H9 (cell line): Measurements from ENCODE around the gene MPL. TPM values are rescaled to one million over a fixed set of nuclear protein-coding genes. Genes with fewer than 3 reads are reported as not detected.

Experiments
- DNase-seq: peaks from one replicate; pipeline ENCODE4 v3.0.0-alpha.2; 2017
- H2AFZ ChIP-seq: one replicate; pipeline ENCODE4 v1.6.1; 2013; ENCODE audit warnings: mild to moderate bottlenecking, low read length, control low read depth, moderate library complexity
- H2AK5ac ChIP-seq: 2 replicates; pipeline ENCODE4 v1.6.1; 2013; ENCODE audit warnings: low read length, control low read depth, mixed read lengths; ENCODE audit not compliant: insufficient read length
- H2BK120ac ChIP-seq: one replicate; pipeline ENCODE4 v1.6.1; 2013; ENCODE audit warnings: low read depth, mild to moderate bottlenecking, low read length, control low read depth, inconsistent platforms; ENCODE audit not compliant: poor library complexity, severe bottlenecking
- H2BK12ac ChIP-seq: 2 replicates; pipeline ENCODE4 v1.6.1; 2013; ENCODE audit warnings: low read length, control low read depth, mixed read lengths, low read depth; ENCODE audit not compliant: insufficient read length
- H2BK15ac ChIP-seq: 2 replicates; pipeline ENCODE4 v1.6.1; 2013; ENCODE audit warnings: low read depth, low read length, control low read depth
- H2BK20ac ChIP-seq: one replicate; pipeline ENCODE4 v1.6.1; 2013; ENCODE audit warnings: low read depth, mild to moderate bottlenecking, low read length, control low read depth, inconsistent platforms; ENCODE audit not compliant: poor library complexity, severe bottlenecking
- H2BK5ac ChIP-seq: 2 replicates; pipeline ENCODE4 v1.6.1; 2013; ENCODE audit warnings: low read length, control low read depth, mixed read lengths; ENCODE audit not compliant: insufficient read length
- H3K14ac ChIP-seq: 2 replicates; pipeline ENCODE4 v1.6.1; 2013; ENCODE audit warnings: low read length, control low read depth; ENCODE audit not compliant: insufficient read depth
- H3K18ac ChIP-seq: 2 replicates; pipeline ENCODE4 v1.6.1; 2013; ENCODE audit warnings: low read depth, mild to moderate bottlenecking, mixed read lengths, low read length, control low read depth; ENCODE audit not compliant: insufficient read length
- H3K23ac ChIP-seq: 2 replicates; pipeline ENCODE4 v1.6.1; 2013; ENCODE audit warnings: low read length, control low read depth, mixed read lengths, low read depth; ENCODE audit not compliant: insufficient read length
- H3K23me2 ChIP-seq: 2 replicates; pipeline ENCODE4 v1.6.1; 2013; ENCODE audit warnings: low read depth, mild to moderate bottlenecking, mixed read lengths, low read length, control low read depth; ENCODE audit not compliant: insufficient read length, poor library complexity, severe bottlenecking
- H3K27ac ChIP-seq: 2 replicates; pipeline ENCODE4 v1.5.1; 2013; ENCODE audit warnings: low read length, control low read depth, mixed read lengths, low read depth; ENCODE audit not compliant: insufficient read length
- H3K27me3 ChIP-seq: 2 replicates; pipeline ENCODE4 v1.6.1; 2013; ENCODE audit warnings: low read length, control low read depth, inconsistent platforms; ENCODE audit not compliant: insufficient read depth
- H3K4ac ChIP-seq: 2 replicates; pipeline ENCODE4 v1.6.1; 2013; ENCODE audit warnings: low read depth, mild to moderate bottlenecking, control low read depth, inconsistent platforms, low read length, moderate library complexity
- H3K4me1 ChIP-seq: 2 replicates; pipeline ENCODE4 v1.6.1; 2013; ENCODE audit warnings: low read length, control low read depth, inconsistent platforms; ENCODE audit not compliant: insufficient read depth
- H3K4me2 ChIP-seq: 2 replicates; pipeline ENCODE4 v1.6.1; 2013; ENCODE audit warnings: low read length, control low read depth, mixed read lengths; ENCODE audit not compliant: insufficient read length, insufficient read depth
- H3K56ac ChIP-seq: 2 replicates; pipeline ENCODE4 v1.6.1; 2013; ENCODE audit warnings: low read depth, mild to moderate bottlenecking, mixed read lengths, low read length, control low read depth; ENCODE audit not compliant: insufficient read length
- H3K79me1 ChIP-seq: 2 replicates; pipeline ENCODE4 v1.6.1; 2013; ENCODE audit warnings: low read depth, mild to moderate bottlenecking, moderate library complexity, low read length, control low read depth, inconsistent platforms; ENCODE audit not compliant: insufficient read depth, poor library complexity, severe bottlenecking
- H3K79me2 ChIP-seq: 2 replicates; pipeline ENCODE4 v1.6.1; 2013; ENCODE audit warnings: low read length, control low read depth, inconsistent platforms; ENCODE audit not compliant: insufficient read depth
- H3K9ac ChIP-seq: 2 replicates; pipeline ENCODE4 v1.6.1; 2013; ENCODE audit warnings: low read length, control low read depth, mixed read lengths; ENCODE audit not compliant: insufficient read length; ENCODE audit errors: extremely low read depth
- H3K9me3 ChIP-seq: one replicate; pipeline ENCODE4 v1.6.1; 2013; ENCODE audit warnings: low read depth, low read length, inconsistent platforms; ENCODE audit not compliant: control insufficient read depth
- H3T11ph ChIP-seq: one replicate; pipeline ENCODE4 v1.6.1; 2013; ENCODE audit warnings: mild to moderate bottlenecking, low read length, control low read depth, inconsistent platforms
- H4K20me1 ChIP-seq: one replicate; pipeline ENCODE4 v1.6.1; 2013; ENCODE audit not compliant: control insufficient read depth, insufficient read length, insufficient read depth
- H4K5ac ChIP-seq: 2 replicates; pipeline ENCODE4 v1.6.1; 2013; ENCODE audit warnings: low read depth, mild to moderate bottlenecking, mixed read lengths, low read length, control low read depth; ENCODE audit not compliant: insufficient read length
- H4K8ac ChIP-seq: replicated peaks from 2 replicates; pipeline ENCODE4 v1.6.1; 2013; ENCODE audit warnings: low read length, control low read depth, mixed read lengths, low read depth; ENCODE audit not compliant: insufficient read length
- H4K91ac ChIP-seq: 2 replicates; pipeline ENCODE4 v1.6.1; 2013; ENCODE audit warnings: low read depth, mild to moderate bottlenecking, moderate library complexity, mixed read lengths, low read length, control low read depth; ENCODE audit not compliant: insufficient read length
- H3K27ac Mint-ChIP-seq, 3 experiments: 2 replicates in 2 of 3; 3 replicates in 1 of 3; pipeline ENCODE4 v1.8.0; 2020 to 2021; ENCODE audit warnings: mixed read lengths in 3 of 3, mild to moderate bottlenecking in 1 of 3, moderate library complexity in 1 of 3
- H3K27me3 Mint-ChIP-seq: 2 replicates; pipeline ENCODE4 v1.8.0; 2021; ENCODE audit warnings: low read depth, mild to moderate bottlenecking, moderate library complexity, mixed read lengths
- H3K36me3 Mint-ChIP-seq, 3 experiments: 2 replicates in 2 of 3; 3 replicates in 1 of 3; pipeline ENCODE4 v1.8.0; 2020 to 2021; ENCODE audit warnings: low read depth in 3 of 3, mixed read lengths in 3 of 3; ENCODE audit not compliant: insufficient read depth in 1 of 3
- H3K4me1 Mint-ChIP-seq, 2 experiments: 2 replicates each; pipeline ENCODE4 v1.8.0; 2020; ENCODE audit warnings: mixed read lengths in 2 of 2
- H3K4me3 Mint-ChIP-seq, 2 experiments: 2 replicates in 1 of 2; 3 replicates in 1 of 2; pipeline ENCODE4 v1.8.0; 2020 to 2021; ENCODE audit warnings: mild to moderate bottlenecking in 2 of 2, mixed read lengths in 2 of 2, moderate library complexity in 1 of 2
- H3K9me3 Mint-ChIP-seq, 2 experiments: 2 replicates in 1 of 2; 3 replicates in 1 of 2; pipeline ENCODE4 v1.8.0; 2020; ENCODE audit warnings: mild to moderate bottlenecking in 2 of 2, mixed read lengths in 2 of 2, moderate library complexity in 1 of 2
- WGBS: extraction: QIAGEN DNeasy Blood & Tissue Kit; methylation state at CpG from one replicate; pipeline ENCODE4 v1.1.7; 2013; ENCODE audit warnings: missing lambda C conversion rate, low lambda C conversion rate, mixed read lengths; ENCODE audit not compliant: insufficient read length; ENCODE audit errors: extremely low coverage; 5-methylcytosine and 5-hydroxymethylcytosine counted together
- total RNA-seq: library from RNA; stranded (reverse); gene quantifications from 2 replicates; pipeline ENCODE4 v1.2.1, GENCODE V29; 2021
- TF ChIP-seq, protein P1 (sequence below): fragments of 200-600 bp; sonication (generic); conservative IDR thresholded peaks from 3 replicates; pipeline ENCODE4 v1.8.0; 2021; ENCODE audit warnings: antibody characterized with exemption, mild to moderate bottlenecking

The MPL gene
- total RNA-seq, 1 experiment from 2014 or later, result not detected

GRCh38 chr1:43392702-43393101 is 55.1 kb downstream of the MPL start:
- no peak overlapping the region for H3K18ac ChIP-seq
- H3K79me2 ChIP-seq, result peaks cover 1% of the 10 kb centered on the region; the same call in 1 of the 2 replicates
- no peak overlapping the region for H4K8ac ChIP-seq
- peaks cover 14 to 16% of the 10 kb centered on the region in 2 experiments for H3K4me1 Mint-ChIP-seq
- no peak overlapping the region for H2BK20ac ChIP-seq
- no peak overlapping the region for H2AFZ ChIP-seq
- no peaks in the 10 kb centered on the region for H3K27me3 ChIP-seq
- H3K36me3 Mint-ChIP-seq, result peaks cover 0 to 12% (median 0%) of the 10 kb centered on the region in 3 experiments; a peak in 3 of 7 replicates
- H3K23ac ChIP-seq, result no peak overlapping the region
- H3K14ac ChIP-seq, result no peak overlapping the region
- H2BK12ac ChIP-seq, result no peak overlapping the region
- H4K5ac ChIP-seq, result no peak overlapping the region
- no peak overlapping the region for H2BK15ac ChIP-seq
- no peaks in the 10 kb centered on the region; a peak in 1 of 5 replicates for H3K9me3 Mint-ChIP-seq
- no peak overlapping the region for H2BK120ac ChIP-seq
- no peak overlapping the region for H3K4me2 ChIP-seq
- H3K9me3 ChIP-seq, result no peaks in the 10 kb centered on the region
- H3K79me1 ChIP-seq, result peaks cover 2% of the 10 kb centered on the region
- H2AK5ac ChIP-seq, result no peak overlapping the region
- H3K23me2 ChIP-seq, result peaks cover 7% of the 10 kb centered on the region
- H3K27me3 Mint-ChIP-seq, result no peaks in the 10 kb centered on the region
- no peak overlapping the region for H3K4ac ChIP-seq
- no peak overlapping the region for H4K91ac ChIP-seq
- no CpG with 5 or more reads among the region's 3 CpGs for WGBS
- H2BK5ac ChIP-seq, result no peak overlapping the region
- no peak overlapping the region for H3K56ac ChIP-seq
- no peak for DNase-seq
- no peak overlapping the region for H3K27ac ChIP-seq
- H3T11ph ChIP-seq, result no peak overlapping the region
- H3K4me1 ChIP-seq, result no peaks in the 10 kb centered on the region
- no peak overlapping the region; a peak in 1 of 7 replicates for H3K27ac Mint-ChIP-seq
- no peaks in the 10 kb centered on the region for H4K20me1 ChIP-seq
- no peak overlapping the region for H3K4me3 Mint-ChIP-seq
- no peak overlapping the region for H3K9ac ChIP-seq
- TF ChIP-seq, protein P1, sequence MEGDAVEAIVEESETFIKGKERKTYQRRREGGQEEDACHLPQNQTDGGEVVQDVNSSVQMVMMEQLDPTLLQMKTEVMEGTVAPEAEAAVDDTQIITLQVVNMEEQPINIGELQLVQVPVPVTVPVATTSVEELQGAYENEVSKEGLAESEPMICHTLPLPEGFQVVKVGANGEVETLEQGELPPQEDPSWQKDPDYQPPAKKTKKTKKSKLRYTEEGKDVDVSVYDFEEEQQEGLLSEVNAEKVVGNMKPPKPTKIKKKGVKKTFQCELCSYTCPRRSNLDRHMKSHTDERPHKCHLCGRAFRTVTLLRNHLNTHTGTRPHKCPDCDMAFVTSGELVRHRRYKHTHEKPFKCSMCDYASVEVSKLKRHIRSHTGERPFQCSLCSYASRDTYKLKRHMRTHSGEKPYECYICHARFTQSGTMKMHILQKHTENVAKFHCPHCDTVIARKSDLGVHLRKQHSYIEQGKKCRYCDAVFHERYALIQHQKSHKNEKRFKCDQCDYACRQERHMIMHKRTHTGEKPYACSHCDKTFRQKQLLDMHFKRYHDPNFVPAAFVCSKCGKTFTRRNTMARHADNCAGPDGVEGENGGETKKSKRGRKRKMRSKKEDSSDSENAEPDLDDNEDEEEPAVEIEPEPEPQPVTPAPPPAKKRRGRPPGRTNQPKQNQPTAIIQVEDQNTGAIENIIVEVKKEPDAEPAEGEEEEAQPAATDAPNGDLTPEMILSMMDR, result no peak
